ENCODE measurements around the gene PEX26. TPM values are rescaled to one million over a fixed set of nuclear protein-coding genes. Genes with fewer than 3 reads are reported as not detected.

PEX26 gene
- total and polyA plus RNA-seq, 2 of the 13 experiments (the other 11 are each of a cell fraction or from before 2014, with no cell fraction given) = 10.6 to 25.1 TPM

- H4K20me1 ChIP-seq (ENCODE audit: insufficient read depth, low read length) = no peaks in the 10 kb centered on the region
- DNase-seq (ENCODE audit: low spot score) = no peak
- no peak for FAIRE-seq
- no peak overlapping the region for H3K9ac ChIP-seq (ENCODE audit: insufficient read depth, low read depth, low read length)
- BruUV-seq (replicated peaks) = no TSS peak
- H2AFZ ChIP-seq (ENCODE audit: low read length) = no peak overlapping the region
- H3K4me2 ChIP-seq (ENCODE audit: low read depth, low read length) = no peak overlapping the region
- H3K36me3 ChIP-seq (replicated peaks in 1 of 2; ENCODE audit: control insufficient read depth in 1 of 2, insufficient read depth in 2 of 2, low read length in 2 of 2) = peaks cover 18 to 54% of the 10 kb centered on the region in 2 experiments
- intact Hi-C loops (cut with micrococcal nuclease; ENCODE audit: unreplicated experiment) = no loop called here
- ChIA-PET POLR2A (no interaction called here), CTCF (ENCODE audit: low intra/inter-chr PET ratio, low total read pairs) (no interaction called here)
- 97% methylated on average over 5 of the region's 5 CpGs for WGBS (ENCODE audit: low lambda C conversion rate)
- no peak for TF ChIP-seq ELF3 (CRISPR knock-in tag; IDR thresholded peaks at IDR 0.05)
- peaks cover 29% of the 10 kb centered on the region for H3K4me1 ChIP-seq (ENCODE audit: insufficient read depth, low read length)
- ATAC-seq = no peak
- no peaks in the 10 kb centered on the region for H3K9me3 ChIP-seq (ENCODE audit: low read length)
- no peaks in the 10 kb centered on the region; a peak in 1 of 5 replicates for H3K27me3 ChIP-seq (ENCODE audit: control insufficient read depth in 1 of 2, insufficient read depth in 2 of 2, low read length in 2 of 2)
- in situ Hi-C loops (cut with HindIII; ENCODE audit: extremely low pct_ligation_motif_present, low pct_unique_long_range_greater_than_20kb) = no loop called here
- H3K4me3 ChIP-seq (replicated peaks in 1 of 3; ENCODE audit: insufficient read depth in 1 of 3, low read depth in 2 of 3, low read length in 3 of 3) = no peak overlapping the region
- H3K27ac ChIP-seq (ENCODE audit: extremely low read length, insufficient read depth, low read length) = no peak overlapping the region
- peaks cover 29% of the 10 kb centered on the region for H3K79me2 ChIP-seq (ENCODE audit: insufficient read depth, low read length)
These were observed 3.6 kb downstream of the PEX26 start for GRCh38 chr22:18081416-18081815.

GRCh38 chr22:18082467-18082866, 4.7 kb downstream of the PEX26 start:
- ChIA-PET POLR2A (no interaction called here), CTCF (ENCODE audit: low intra/inter-chr PET ratio, low total read pairs) (no interaction called here)
- no peaks in the 10 kb centered on the region for H3K9me3 ChIP-seq (ENCODE audit: low read length)
- intact Hi-C loops (cut with micrococcal nuclease; ENCODE audit: unreplicated experiment) = no loop called here
- H3K9ac ChIP-seq (ENCODE audit: insufficient read depth, low read depth, low read length) = no peak overlapping the region
- no peak for ATAC-seq
- DNase-seq (ENCODE audit: low spot score) = no peak
- H3K4me2 ChIP-seq (ENCODE audit: low read depth, low read length) = no peak overlapping the region
- 71% methylated on average over 2 of the region's 2 CpGs for WGBS (ENCODE audit: low lambda C conversion rate)
- H4K20me1 ChIP-seq (ENCODE audit: insufficient read depth, low read length) = no peaks in the 10 kb centered on the region
- H3K4me3 ChIP-seq (replicated peaks in 1 of 3; ENCODE audit: insufficient read depth in 1 of 3, low read depth in 2 of 3, low read length in 3 of 3) = no peak overlapping the region
- BruUV-seq (replicated peaks) = no TSS peak
- no peak overlapping the region for H3K27ac ChIP-seq (ENCODE audit: extremely low read length, insufficient read depth, low read length)
- FAIRE-seq = no peak
- peaks cover 20 to 58% of the 10 kb centered on the region in 2 experiments for H3K36me3 ChIP-seq (replicated peaks in 1 of 2; ENCODE audit: control insufficient read depth in 1 of 2, insufficient read depth in 2 of 2, low read length in 2 of 2)
- H3K4me1 ChIP-seq (ENCODE audit: insufficient read depth, low read length) = peaks cover 23% of the 10 kb centered on the region
- in situ Hi-C loops (cut with HindIII; ENCODE audit: extremely low pct_ligation_motif_present, low pct_unique_long_range_greater_than_20kb) = no loop called here
- H3K79me2 ChIP-seq (ENCODE audit: insufficient read depth, low read length) = peaks cover 25% of the 10 kb centered on the region
- H3K27me3 ChIP-seq (ENCODE audit: control insufficient read depth in 1 of 2, insufficient read depth in 2 of 2, low read length in 2 of 2) = no peaks in the 10 kb centered on the region; a peak in 1 of 5 replicates
- no peak for TF ChIP-seq ZFP82 (CRISPR knock-in tag; IDR thresholded peaks at IDR 0.05; ENCODE audit: borderline replicate concordance)
- no peak overlapping the region for H2AFZ ChIP-seq (ENCODE audit: low read length)

GRCh38 chr22:18083406-18083805, 5.6 kb downstream of the PEX26 start:
- no peak overlapping the region for H3K27ac ChIP-seq (ENCODE audit: extremely low read length, insufficient read depth, low read length)
- in situ Hi-C loops (cut with HindIII; ENCODE audit: extremely low pct_ligation_motif_present, low pct_unique_long_range_greater_than_20kb) = no loop called here
- peaks cover 27 to 67% of the 10 kb centered on the region in 2 experiments for H3K36me3 ChIP-seq (replicated peaks in 1 of 2; ENCODE audit: control insufficient read depth in 1 of 2, insufficient read depth in 2 of 2, low read length in 2 of 2)
- H3K4me3 ChIP-seq (replicated peaks in 1 of 3; ENCODE audit: insufficient read depth in 1 of 3, low read depth in 2 of 3, low read length in 3 of 3) = no peak overlapping the region
- no peak overlapping the region for H3K9ac ChIP-seq (ENCODE audit: insufficient read depth, low read depth, low read length)
- ChIA-PET CTCF (ENCODE audit: low intra/inter-chr PET ratio, low total read pairs) (no interaction called here), POLR2A (no interaction called here)
- H3K79me2 ChIP-seq (ENCODE audit: insufficient read depth, low read length) = peaks cover 19% of the 10 kb centered on the region
- H3K9me3 ChIP-seq (ENCODE audit: low read length) = no peaks in the 10 kb centered on the region
- no peak for ATAC-seq
- no peak for FAIRE-seq
- intact Hi-C loops (cut with micrococcal nuclease; ENCODE audit: unreplicated experiment) = no loop called here
- H3K4me2 ChIP-seq (ENCODE audit: low read depth, low read length) = no peak overlapping the region
- H3K27me3 ChIP-seq (ENCODE audit: control insufficient read depth in 1 of 2, insufficient read depth in 2 of 2, low read length in 2 of 2) = no peaks in the 10 kb centered on the region; a peak in 1 of 5 replicates
- no TSS peak for BruUV-seq (replicated peaks)
- 96% methylated on average over 7 of the region's 10 CpGs for WGBS (ENCODE audit: low lambda C conversion rate)
- H3K4me1 ChIP-seq (ENCODE audit: insufficient read depth, low read length) = peaks cover 25% of the 10 kb centered on the region
- no peaks in the 10 kb centered on the region for H4K20me1 ChIP-seq (ENCODE audit: insufficient read depth, low read length)
- no peak overlapping the region for H2AFZ ChIP-seq (ENCODE audit: low read length)
- TF ChIP-seq PITX1 (CRISPR knock-in tag; IDR thresholded peaks at IDR 0.05) (no peak), POGZ (CRISPR knock-in tag; IDR thresholded peaks at IDR 0.05) (no peak), TFDP1 (CRISPR knock-in tag; IDR thresholded peaks at IDR 0.05; ENCODE audit: borderline replicate concordance) (no peak), SMARCE1 (IDR thresholded peaks at IDR 0.05; ENCODE audit: borderline replicate concordance) (no peak), SALL1 (CRISPR knock-in tag; IDR thresholded peaks at IDR 0.05) (no peak), SIX1 (CRISPR knock-in tag; IDR thresholded peaks at IDR 0.05; ENCODE audit: borderline replicate concordance) (no peak), ZBTB3 (CRISPR knock-in tag; IDR thresholded peaks at IDR 0.05; ENCODE audit: borderline replicate concordance, low read depth) (no peak), ETS1 (CRISPR knock-in tag; IDR thresholded peaks at IDR 0.05) (no peak)
- DNase-seq (ENCODE audit: low spot score) = no peak
